Measurements from ENCODE around the gene USB1.
"Not testable (repeated sequence)": the region's sequence is repeated elsewhere in the genome, so short reads cannot be mapped to it uniquely, and the experiment has no call there.

USB1 gene

GRCh38 chr16:57970319-57970718, 30.9 kb upstream of the USB1 start:
- DNase-seq = no peak

GRCh38 chr16:57970970-57971369, 30.2 kb upstream of the USB1 start, which contains the start of gene CNGB1:
TSS of gene CNGB1 (minus strand) at chr16:57971128. CDS start at chr16:57967286, 3,842 bp downstream.
- DNase-seq = no peak

- DNase-seq = no peak
These were observed 29.4 kb upstream of the USB1 start for GRCh38 chr16:57971848-57972247.

- no peak for DNase-seq
These were observed 28.9 kb upstream of the USB1 start for GRCh38 chr16:57972306-57972705.

GRCh38 chr16:57976331-57976796, 24.8 kb upstream of the USB1 start:
- no peak for DNase-seq

GRCh38 chr16:57977418-57978069, 23.7 kb upstream of the USB1 start:
- DNase-seq = no peak

- DNase-seq = not testable (repeated sequence)
These were observed 23.1 kb upstream of the USB1 start for GRCh38 chr16:57978070-57978465.

- no peak for DNase-seq
These were observed 22.1 kb upstream of the USB1 start for GRCh38 chr16:57979006-57979585.

- no peak for DNase-seq
These were observed 19.6 kb upstream of the USB1 start for GRCh38 chr16:57981636-57982035.

- DNase-seq = no peak
These were observed 18.8 kb upstream of the USB1 start for GRCh38 chr16:57982385-57982784.

- DNase-seq = no peak
These were observed 16.6 kb upstream of the USB1 start for GRCh38 chr16:57984443-57985203.

GRCh38 chr16:57985204-57986181, 15.7 kb upstream of the USB1 start:
- no peak for DNase-seq

- no peak for DNase-seq
These were observed 15.0 kb upstream of the USB1 start for GRCh38 chr16:57986196-57986595.

GRCh38 chr16:57987441-57988177, 13.6 kb upstream of the USB1 start:
- no peak for DNase-seq

- DNase-seq = no peak
These were observed 12.3 kb upstream of the USB1 start for GRCh38 chr16:57988929-57989328.

GRCh38 chr16:57991551-57992059, 9.6 kb upstream of the USB1 start:
- no peak for DNase-seq

GRCh38 chr16:57992084-57992483, 9.1 kb upstream of the USB1 start:
- DNase-seq = no peak

- DNase-seq = no peak
These were observed 7.8 kb upstream of the USB1 start for GRCh38 chr16:57993438-57993837.

- DNase-seq = no peak
These were observed 7.3 kb upstream of the USB1 start for GRCh38 chr16:57993897-57994296.

GRCh38 chr16:57994361-57994760, 6.8 kb upstream of the USB1 start:
- DNase-seq = no peak

- no peak for DNase-seq
These were observed 6.4 kb upstream of the USB1 start for GRCh38 chr16:57994778-57995177.

All from NCI-H1694 (cell line).